Spleen (tissue), 11 donors: ENCODE measurements around the gene MYMX. TPM values are rescaled to one million over a fixed set of nuclear protein-coding genes. Genes with fewer than 3 reads are reported as not detected.

ENCODE experiments used
- DNase-seq: peaks from one replicate; pipeline ENCODE4 v3.0.0-alpha.2; 2020
- H3K27ac ChIP-seq, 8 donors: fragments of 200-600 bp; sonication (generic) in 7 of 8; 1 replicate in 4 of 8; 2 replicates in 4 of 8; pipeline versions ENCODE4 v1.5.0 to v1.8.0; 2016 to 2021; ENCODE audit warnings: inconsistent platforms in 4 of 8, mild to moderate bottlenecking in 4 of 8, moderate library complexity in 1 of 8
- H3K27me3 ChIP-seq, 7 donors: fragments of 200-600 bp; sonication (generic) in 6 of 7; replicated peaks in 1 of 7; 1 replicate in 4 of 7; 2 replicates in 3 of 7; pipeline versions ENCODE4 v1.5.0 to v1.8.0; 2016 to 2021; ENCODE audit warnings: inconsistent platforms in 3 of 7, mild to moderate bottlenecking in 1 of 7
- H3K36me3 ChIP-seq, 6 donors: fragments of 200-600 bp; sonication (generic) in 5 of 6; 1 replicate in 4 of 6; 2 replicates in 2 of 6; pipeline versions ENCODE4 v1.5.0 to v1.8.0; 2016 to 2021; ENCODE audit warnings: inconsistent platforms in 2 of 6
- H3K4me1 ChIP-seq, 6 donors: fragments of 200-600 bp; sonication (generic) in 5 of 6; 1 replicate in 3 of 6; 2 replicates in 3 of 6; pipeline versions ENCODE4 v1.5.0 to v1.8.0; 2016 to 2021; ENCODE audit warnings: inconsistent platforms in 3 of 6
- H3K4me3 ChIP-seq, 8 donors: fragments of 200-600 bp; sonication (generic) in 7 of 8; 1 replicate in 4 of 8; 2 replicates in 4 of 8; pipeline versions ENCODE4 v1.5.0 to v1.8.0; 2016 to 2021; ENCODE audit warnings: inconsistent platforms in 4 of 8, mild to moderate bottlenecking in 4 of 8, moderate library complexity in 2 of 8
- H3K9me3 ChIP-seq, 8 donors: fragments of 200-600 bp; sonication (generic) in 7 of 8; 1 replicate in 4 of 8; 2 replicates in 4 of 8; pipeline versions ENCODE4 v1.5.0 to v1.8.0; 2016 to 2021; ENCODE audit warnings: inconsistent platforms in 4 of 8
- CTCF ChIP-seq, 11 experiments: fragments of 200-600 bp in 7 of 11; fragments of 450-650 bp in 4 of 11; sonication (generic) in 4 of 11; IDR thresholded peaks in 8 of 11; conservative IDR thresholded peaks in 3 of 11; 1 replicate in 7 of 11; 2 replicates in 4 of 11; pipeline versions ENCODE4 v1.4.0 to v1.8.0; 2016 to 2021; ENCODE audit warnings: antibody characterized with exemption in 11 of 11, inconsistent platforms in 4 of 11, mild to moderate bottlenecking in 1 of 11
- POLR2A ChIP-seq, 3 donors: fragments of 450-650 bp; IDR thresholded peaks; one replicate each; pipeline ENCODE4 v1.5.1; 2017; ENCODE audit warnings: antibody characterized with exemption in 3 of 3, mild to moderate bottlenecking in 1 of 3
- POLR2AphosphoS5 ChIP-seq, 3 donors: sonication (generic); formaldehyde crosslinking; IDR thresholded peaks; one replicate each; pipeline ENCODE4 v1.5.1; 2017; ENCODE audit warnings: antibody characterized with exemption in 3 of 3
- WGBS, 5 donors: extraction: QIAGEN DNeasy Blood & Tissue Kit in 3 of 5; methylation state at CpG; one replicate each; pipeline versions ENCODE4 v1.1.5 to v1.1.7; 2013 to 2018; 5-methylcytosine and 5-hydroxymethylcytosine counted together
- intact Hi-C: fragments of 100-400 bp; cut with DNase I; formaldehyde crosslinking; loops from one replicate; pipeline ENCODE4 v1.15.0; 2023; ENCODE audit warnings: low total_unique reads
- polyA plus RNA-seq, 3 donors: library from polyadenylated mRNA; stranded (reverse); fragments of 200-250 nt; gene quantifications; one replicate each; pipeline ENCODE4 v1.2.1, GENCODE V29; 2013
- total RNA-seq, 7 donors: library from RNA; depleted of rRNA in 3 of 7; stranded (reverse); fragments of >200 nt in 3 of 7; fragmentation: NEBNext Ultra II Directional in 4 of 7; extraction: Animal tissue kit (Norgen Biotek cat#: 25700) in 4 of 7; gene quantifications; one replicate each; pipeline versions ENCODE4 v1.1.0 to v1.2.1, GENCODE V29; 2016 to 2021
- donor health status: healthy with polysubstance abuse.
- donor health status: DM: no; HTN: no; CAD: no; lungs with moderate emphysema.
- donor health status: DM: no; HTN: no; CAD: no.
- donor health status: Bipolar disorder and iron deficiency.
- donor health status: healthy.
- donor health status: DM: no; HTN: no; CAD: no.
- donor health status: DM: yes; HTN: yes; CAD: no.

The MYMX gene
- total and polyA plus RNA-seq, 10 donors = 0.34 to 1.5 (median 0.87) TPM; not detected in 2

DNA sequence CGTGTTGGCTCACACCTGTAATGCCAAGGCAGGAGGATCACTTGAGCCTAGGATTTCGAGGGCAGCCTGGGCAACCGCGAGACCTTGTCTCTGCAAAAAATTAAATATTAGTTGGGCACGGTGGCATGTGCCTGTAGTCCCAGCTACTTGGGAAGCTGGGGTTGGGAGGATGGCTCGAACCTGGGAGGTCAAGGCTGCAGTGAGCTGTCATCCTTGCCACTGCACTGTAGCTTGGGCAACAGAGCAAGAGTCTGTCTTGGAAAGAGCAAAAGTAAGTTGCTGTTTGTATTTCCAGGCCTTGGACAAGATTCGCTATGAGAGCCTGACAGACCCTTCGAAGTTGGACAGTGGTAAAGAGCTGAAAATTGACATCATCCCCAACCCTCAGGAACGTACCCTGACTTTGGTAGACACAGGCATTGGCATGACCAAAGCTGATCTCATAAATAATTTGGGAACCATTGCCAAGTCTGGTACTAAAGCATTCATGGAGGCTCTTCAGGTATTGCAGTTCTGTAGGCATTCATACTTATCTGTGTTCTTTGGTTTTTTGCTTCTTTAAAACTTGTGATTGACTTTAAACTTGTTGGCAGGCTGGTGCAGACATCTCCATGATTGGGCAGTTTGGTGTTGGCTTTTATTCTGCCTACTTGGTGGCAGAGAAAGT, 32.5 kb downstream of the MYMX start:
- Histone ChIP-seq H3K4me1 (peaks cover 21 to 79% (median 57%) of the 10 kb centered on the region in 6 donors), H3K4me3 (peak overlapping the region in 3 of 8 donors; percentile 73 to 99 (median 99)), H3K27ac (peak overlapping the region in 4 of 8 donors; percentile 98 to 99 (median 99)), H3K27me3 (no peaks in the 10 kb centered on the region), H3K36me3 (peaks cover 7 to 62% (median 59%) of the 10 kb centered on the region in 6 donors), H3K9me3 (no peaks in the 10 kb centered on the region)
- peak; percentile 70 for DNase-seq
- intact Hi-C loops = no loop called here
- TF ChIP-seq CTCF (IDR thresholded peaks at IDR 0.05 in 8 of 11, conservative IDR thresholded peaks at IDR 0.05 in 3 of 11) = no peak
- TF ChIP-seq POLR2A (IDR thresholded peaks at IDR 0.05) = no peak
- no peak for TF ChIP-seq POLR2AphosphoS5 (IDR thresholded peaks at IDR 0.05)
- 74 to 84% (median 83%) methylated on average over 9 of the region's 9 CpGs for WGBS, 5 donors

GRCh38 chr6:44250067-44250717, 33.5 kb downstream of the MYMX start:
- Histone ChIP-seq H3K9me3 (no peaks in the 10 kb centered on the region), H3K36me3 (peaks cover 10 to 72% (median 68%) of the 10 kb centered on the region in 6 donors), H3K4me3 (no peak overlapping the region), H3K4me1 (peaks cover 21 to 88% (median 66%) of the 10 kb centered on the region in 6 donors), H3K27ac (peak overlapping the region in 1 of 8 donors; percentile 13), H3K27me3 (no peaks in the 10 kb centered on the region)
- DNase-seq = no peak
- no peak for TF ChIP-seq POLR2A (IDR thresholded peaks at IDR 0.05)
- TF ChIP-seq CTCF (IDR thresholded peaks at IDR 0.05 in 8 of 11, conservative IDR thresholded peaks at IDR 0.05 in 3 of 11) = no peak
- TF ChIP-seq POLR2AphosphoS5 (IDR thresholded peaks at IDR 0.05) = no peak
- 60 to 70% (median 64%) methylated on average over 6 of the region's 6 CpGs for WGBS, 5 donors
- intact Hi-C loops = no loop called here

GRCh38 chr6:44250718-44251123, 34.0 kb downstream of the MYMX start:
- Histone ChIP-seq H3K36me3 (peaks cover 10 to 77% (median 72%) of the 10 kb centered on the region in 6 donors), H3K9me3 (no peaks in the 10 kb centered on the region), H3K27me3 (no peaks in the 10 kb centered on the region), H3K27ac (peak overlapping the region in 1 of 8 donors; percentile 13), H3K4me3 (no peak overlapping the region), H3K4me1 (peaks cover 20 to 88% (median 67%) of the 10 kb centered on the region in 6 donors)
- 65 to 88% (median 78%) methylated on average over 3 of the region's 3 CpGs for WGBS, 5 donors
- TF ChIP-seq POLR2A (IDR thresholded peaks at IDR 0.05) (no peak), POLR2AphosphoS5 (IDR thresholded peaks at IDR 0.05) (no peak), CTCF (IDR thresholded peaks at IDR 0.05 in 8 of 11, conservative IDR thresholded peaks at IDR 0.05 in 3 of 11) (no peak)
- intact Hi-C loops = no loop called here
- DNase-seq = no peak
